GM18867 (cell line): ENCODE measurements around the gene MRPL27.

Source experiments
- ATAC-seq: cut with Tn5 transposase; IDR thresholded peaks from one replicate; pipeline ENCODE4 v1.9.1; 2021; ENCODE audit warnings: mild to moderate bottlenecking, moderate library complexity; ENCODE audit not compliant: unreplicated experiment

Gene MRPL27

DNA sequence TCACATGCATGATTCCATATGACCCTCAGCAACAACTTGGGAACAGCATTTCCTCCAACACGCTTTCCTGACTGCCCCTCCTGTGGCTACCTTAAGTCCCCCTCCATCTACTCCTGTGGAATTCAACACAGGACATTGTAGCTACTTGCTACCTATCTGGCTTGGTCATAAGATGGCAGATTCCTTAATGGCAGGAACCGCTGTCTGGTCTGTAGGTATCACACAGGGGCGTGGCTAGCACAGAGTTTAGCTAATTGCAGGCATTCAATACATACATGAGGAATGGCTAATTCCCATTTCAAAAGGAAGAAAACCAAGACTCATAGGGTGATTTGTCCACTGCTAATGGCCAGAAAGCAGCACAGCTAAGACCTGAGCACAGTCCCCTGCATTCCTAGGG is 15.7 kb upstream of the MRPL27 start:
- ATAC-seq, result no peak

DNA sequence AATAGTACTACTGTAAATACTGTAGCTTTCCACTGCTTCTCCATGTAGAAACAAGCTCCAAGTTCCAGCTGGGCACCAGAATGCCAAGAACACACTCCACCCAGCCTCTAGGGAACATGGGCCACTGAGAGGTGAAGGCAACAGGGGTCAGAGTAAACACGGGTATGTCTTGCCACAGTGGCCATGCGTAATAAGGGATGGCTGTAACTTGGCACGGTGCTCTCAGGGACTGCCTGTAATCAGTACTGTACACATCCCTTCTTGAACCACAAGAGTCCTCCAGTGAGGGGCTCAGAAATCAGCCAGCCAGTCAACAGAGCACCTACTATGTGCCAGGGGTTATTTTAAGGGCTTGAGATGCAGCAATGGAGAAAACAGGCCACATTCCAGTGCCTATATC is 13.5 kb upstream of the MRPL27 start:
- no peak for ATAC-seq

DNA sequence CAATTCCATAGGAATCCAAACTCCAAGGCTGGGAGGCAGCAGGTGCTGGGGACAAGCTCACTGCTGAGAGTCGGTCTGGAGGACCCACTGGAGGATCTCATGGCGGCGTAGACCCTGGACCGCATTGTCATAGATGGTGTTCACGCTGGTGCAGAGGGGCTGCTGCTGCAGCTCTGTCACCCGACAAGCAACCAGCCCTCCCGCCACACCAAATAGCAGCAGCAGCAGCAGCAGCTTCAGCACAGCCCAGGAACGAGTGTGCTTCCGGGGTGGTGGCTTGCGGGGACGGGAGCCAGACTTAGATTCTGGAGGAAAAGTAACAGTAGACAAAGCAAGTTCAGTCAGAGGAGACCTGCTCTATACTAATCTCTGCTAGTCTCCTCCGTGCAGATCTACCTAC is 9.9 kb upstream of the MRPL27 start:
- ATAC-seq, result no peak

- no peak for ATAC-seq
Observed at GRCh38 chr17:50381920-50382319, 8.9 kb upstream of the MRPL27 start.

GRCh38 chr17:50381260-50381815 is 8.4 kb upstream of the MRPL27 start:
- no peak for ATAC-seq

- ATAC-seq, result no peak
Observed at GRCh38 chr17:50380369-50381259, 7.6 kb upstream of the MRPL27 start.

GRCh38 chr17:50379351-50380132 is 6.6 kb upstream of the MRPL27 start:
- ATAC-seq, result no peak

DNA sequence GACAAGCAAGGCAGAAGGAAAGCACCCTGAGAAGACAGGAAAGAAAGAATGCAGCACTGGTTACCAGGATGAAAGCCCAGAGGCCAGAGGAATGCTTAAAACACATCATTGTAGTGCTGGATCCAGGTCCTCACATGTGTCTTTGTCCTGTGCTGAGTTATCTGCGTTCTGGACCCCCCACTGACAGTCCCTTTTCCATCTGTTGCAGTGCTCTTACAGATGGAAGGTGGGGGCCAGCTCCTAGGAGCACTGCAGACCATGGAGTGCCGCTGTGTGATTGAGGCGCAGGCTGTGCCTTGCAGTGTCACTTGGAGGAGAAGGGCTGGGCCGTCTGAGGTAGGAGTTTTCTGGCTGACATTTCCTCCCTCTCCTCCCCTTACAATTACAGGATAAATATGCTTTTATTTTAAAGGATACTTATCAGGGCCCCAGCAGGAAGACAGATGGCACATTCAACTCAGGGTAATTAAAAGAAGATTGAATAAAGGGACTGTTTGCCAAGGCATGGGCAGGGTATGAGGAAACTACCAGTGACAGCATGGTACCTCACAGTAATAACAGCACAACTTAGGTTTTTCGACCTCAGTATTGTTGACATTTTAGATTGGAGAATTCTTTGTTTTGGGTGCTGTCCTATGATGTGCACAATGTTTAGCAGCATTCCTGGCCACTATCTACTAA is 3.0 kb upstream of the MRPL27 start:
- no peak for ATAC-seq

DNA sequence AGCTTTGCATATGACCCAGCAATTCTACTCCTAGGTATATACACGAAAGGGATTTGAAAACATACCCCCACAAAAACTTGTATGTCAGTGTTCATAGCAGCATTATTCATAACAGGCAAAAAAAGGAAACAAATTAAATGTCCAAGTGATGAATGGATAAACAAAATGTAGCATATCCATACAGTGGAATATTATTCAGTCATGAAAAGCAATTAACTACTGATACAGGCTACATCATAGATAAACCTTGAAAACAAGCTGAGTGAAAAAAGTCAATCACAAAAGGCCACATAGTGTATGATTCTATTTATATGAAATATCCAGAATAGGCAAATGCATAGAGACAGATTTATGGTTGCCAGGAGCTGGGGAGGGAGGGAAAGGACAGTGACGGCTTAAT is 721 bp upstream of the MRPL27 start:
- ATAC-seq, result no peak

DNA sequence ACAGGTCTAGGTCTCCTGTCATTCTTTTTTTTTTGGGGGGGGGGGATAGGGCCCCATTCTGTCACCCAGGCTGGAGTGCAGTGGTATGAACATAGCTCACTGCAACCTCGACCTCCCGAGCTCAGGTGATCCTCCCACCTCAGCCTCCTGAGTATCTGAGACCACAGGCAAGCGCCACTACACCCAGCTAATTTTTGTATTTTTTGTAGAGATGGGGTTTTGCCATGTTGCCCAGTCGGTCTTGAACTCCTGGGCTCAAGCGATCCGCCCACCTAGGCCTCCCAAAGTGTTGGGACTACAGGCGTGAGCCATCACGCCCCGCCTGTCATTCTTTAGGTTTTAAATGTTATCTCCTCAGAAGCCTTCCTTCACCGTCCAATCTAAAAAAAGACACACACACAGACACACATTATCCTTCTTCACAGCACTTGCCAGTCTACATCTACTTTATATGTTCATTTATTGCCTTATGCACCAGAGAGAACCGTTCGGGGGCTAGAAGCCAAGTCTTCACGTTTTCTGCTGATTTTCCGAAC is 694 bp downstream of the MRPL27 start:
- ATAC-seq, result no peak

DNA sequence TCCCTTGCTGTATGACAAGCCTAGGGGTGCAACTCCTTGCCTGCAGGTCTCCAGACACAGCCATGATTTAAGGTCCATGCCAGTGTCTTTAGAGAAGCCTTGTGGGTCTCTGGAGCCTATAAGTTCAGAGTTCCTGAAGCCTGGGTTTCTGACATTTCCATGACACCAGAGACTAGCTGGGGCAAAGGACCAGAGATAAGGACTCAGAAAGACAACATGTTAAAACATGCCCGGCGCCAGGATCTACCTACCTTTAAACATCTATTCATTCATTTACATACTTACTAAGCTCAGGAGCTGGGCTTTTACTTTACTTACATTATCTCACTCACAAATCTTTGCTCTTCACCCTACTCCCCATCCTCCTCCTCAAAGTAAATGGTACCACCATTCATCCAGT is 1.5 kb downstream of the MRPL27 start:
- no peak for ATAC-seq

DNA sequence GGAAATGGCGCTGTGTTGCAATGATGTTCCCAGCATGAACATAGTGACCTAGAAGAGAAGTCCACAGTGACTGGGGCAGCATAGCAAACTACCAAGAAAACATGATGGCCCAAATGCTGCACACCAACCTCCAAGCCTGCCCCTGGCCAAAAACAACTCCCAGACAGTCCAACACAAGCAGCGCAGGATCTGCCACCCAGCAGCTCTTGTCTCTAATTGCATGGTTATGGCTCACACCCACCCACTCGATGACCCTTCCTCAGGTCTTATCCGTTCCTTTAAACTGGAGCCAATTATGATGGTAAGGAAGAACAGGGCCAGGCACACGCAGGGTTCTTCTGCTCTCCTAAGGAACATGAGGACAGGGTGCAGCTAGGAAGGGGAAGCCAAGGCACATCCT is 2.9 kb downstream of the MRPL27 start:
- ATAC-seq, result no peak

DNA sequence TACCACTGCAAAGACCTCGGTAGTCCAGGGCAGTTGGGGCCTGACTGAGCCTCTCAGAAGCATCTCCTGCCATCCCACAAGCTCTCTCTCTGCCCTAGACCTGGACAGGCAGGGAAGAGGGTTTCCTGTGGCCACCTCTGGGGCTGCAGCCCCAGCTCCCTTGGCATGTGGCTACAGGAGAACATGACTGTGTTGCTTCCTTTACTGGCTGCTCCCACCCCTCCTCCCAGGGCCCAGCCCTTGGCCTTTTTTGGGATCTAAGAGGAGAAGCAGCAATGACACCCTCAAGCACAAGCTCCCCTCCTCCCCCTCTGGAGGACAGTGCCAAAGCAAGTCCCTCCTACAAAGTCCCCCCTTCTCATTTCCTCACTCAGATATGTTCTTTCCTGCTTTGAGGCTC is 5.6 kb downstream of the MRPL27 start:
- no peak for ATAC-seq

DNA sequence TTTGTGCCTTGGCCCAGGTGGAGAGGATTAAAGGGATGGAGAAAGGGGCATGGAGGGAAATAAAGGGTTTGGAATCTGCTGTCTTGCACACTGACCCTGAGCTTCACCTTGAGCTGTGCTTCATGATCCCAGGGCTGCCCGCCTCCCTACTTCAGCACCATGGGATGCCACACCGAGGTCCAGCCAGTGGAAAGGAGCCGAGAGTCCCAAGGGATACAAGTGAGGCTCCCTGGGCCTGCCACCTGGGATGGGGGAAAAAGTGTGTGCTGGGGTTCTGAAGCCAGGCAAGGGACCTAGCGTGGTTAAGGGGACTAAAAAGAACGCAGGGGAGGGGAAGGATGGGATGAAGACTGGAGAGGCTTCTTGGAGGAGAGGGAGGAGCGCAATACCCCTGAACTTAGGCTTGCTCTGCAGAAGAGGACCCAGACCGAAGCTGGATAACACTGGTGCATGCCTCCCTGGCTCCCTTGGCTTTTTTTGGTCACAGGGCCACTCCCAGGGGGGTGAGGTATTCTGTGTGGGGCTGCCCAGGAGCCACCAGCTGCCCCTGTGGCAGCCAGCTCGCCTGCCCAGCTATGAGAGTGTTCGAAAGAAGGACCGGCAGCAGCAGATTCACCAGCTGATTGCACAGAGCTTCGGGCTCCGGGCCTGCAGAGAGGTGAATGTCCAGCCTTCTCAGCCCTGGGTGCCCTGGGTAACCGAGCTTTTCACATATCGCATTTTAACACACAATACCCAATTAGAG is 7.2 kb downstream of the MRPL27 start:
- ATAC-seq, result no peak

- ATAC-seq, result no peak
Observed at GRCh38 chr17:50365165-50365564, 7.8 kb downstream of the MRPL27 start.

GRCh38 chr17:50364715-50365114 is 8.3 kb downstream of the MRPL27 start:
- no peak for ATAC-seq

DNA sequence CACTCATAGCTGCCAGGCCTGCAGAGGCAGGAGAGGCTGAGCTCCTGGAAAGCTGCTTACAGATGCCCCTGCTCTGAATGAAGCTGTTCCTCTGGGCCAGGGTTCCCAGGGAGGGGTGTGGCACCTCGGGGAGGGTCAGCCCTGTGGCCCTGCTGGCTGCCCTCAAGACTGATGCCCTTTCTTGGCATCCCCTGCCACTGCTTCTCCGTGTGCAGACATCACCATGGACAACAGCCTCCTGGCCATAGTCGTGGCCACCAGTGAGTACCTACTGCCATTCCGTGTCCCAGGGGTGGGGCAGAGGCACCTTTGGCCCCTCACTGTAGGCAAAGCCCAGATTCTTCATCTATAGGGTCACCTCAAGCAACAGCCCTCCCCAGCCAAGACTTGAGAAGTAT is 8.9 kb downstream of the MRPL27 start:
- no peak for ATAC-seq

DNA sequence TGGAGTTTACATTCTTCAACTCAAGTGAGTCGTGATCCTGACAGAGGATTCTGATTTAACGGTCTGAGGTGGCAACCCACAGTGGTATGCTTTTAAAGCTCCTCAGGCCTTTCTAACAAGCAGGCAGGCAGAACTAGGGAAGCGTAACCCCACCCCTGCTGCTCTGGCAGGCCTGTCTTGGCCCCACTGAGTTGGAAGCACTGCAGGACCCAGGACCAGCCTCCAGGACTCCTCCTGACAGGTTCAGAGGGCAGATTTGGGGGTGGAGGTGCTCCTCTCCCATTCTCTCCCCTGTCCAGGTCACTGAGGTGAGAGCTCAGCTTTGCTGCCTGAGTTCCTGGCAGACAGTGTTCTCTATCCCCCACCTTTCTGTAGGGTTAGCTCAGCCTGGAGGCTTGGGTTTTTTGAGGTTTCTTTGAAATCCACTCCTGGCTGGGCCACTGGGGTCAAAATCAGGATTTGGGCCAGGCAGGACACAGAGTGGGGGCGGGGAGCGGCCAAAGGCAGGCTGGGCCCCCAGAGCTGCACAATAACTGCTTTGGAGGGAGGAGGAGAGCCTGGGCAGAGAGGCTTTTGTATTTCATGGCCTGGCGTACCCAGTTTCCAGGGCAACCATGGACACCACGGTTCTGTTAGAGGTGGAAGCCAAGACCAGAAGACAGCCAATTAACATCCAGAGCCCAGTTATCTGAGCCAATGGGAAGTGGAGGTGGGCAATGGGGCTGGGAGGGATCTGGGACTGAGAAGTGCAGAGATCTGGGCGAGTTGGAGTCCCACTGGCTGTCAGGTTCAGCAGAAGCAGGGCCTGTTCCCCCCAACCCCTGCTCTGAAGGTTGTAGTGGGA is 9.5 kb downstream of the MRPL27 start:
- no peak for ATAC-seq

GRCh38 chr17:50362661-50363060 is 10.3 kb downstream of the MRPL27 start:
- no peak for ATAC-seq
